Inflammatory macrophage treated with lipopolysaccharide for 4 hours (primary cell): ENCODE data around the gene LRP10.
A peak's percentile ranks its signal among the peaks of the same experiment; 100 is the strongest.

Experiments
- DNase-seq: peaks from one replicate; pipeline ENCODE4 v3.0.0-alpha.2; 2020

The LRP10 gene

GRCh38 chr14:22865424-22866405 lies 5.8 kb upstream of the LRP10 start:
- no peak for DNase-seq

GRCh38 chr14:22866874-22867273 lies 4.7 kb upstream of the LRP10 start:
- DNase-seq = no peak

GRCh38 chr14:22870811-22871223 lies 723 bp upstream of the LRP10 start:
- peak; percentile 50 for DNase-seq

GRCh38 chr14:22872033-22872832 lies 693 bp downstream of the LRP10 start:
- DNase-seq = peak; percentile 74

- DNase-seq = no peak
Measured at GRCh38 chr14:22872833-22873520, 1.4 kb downstream of the LRP10 start.

- DNase-seq = no peak
Measured at GRCh38 chr14:22875003-22875747, 3.6 kb downstream of the LRP10 start.

- no peak for DNase-seq
Measured at GRCh38 chr14:22875748-22876319, 4.3 kb downstream of the LRP10 start.

- no peak for DNase-seq
Measured at GRCh38 chr14:22877000-22877501, 5.5 kb downstream of the LRP10 start.

GRCh38 chr14:22878271-22879246 lies 7.0 kb downstream of the LRP10 start:
- DNase-seq = no peak

- DNase-seq = no peak
Measured at GRCh38 chr14:22882064-22882463, 10.5 kb downstream of the LRP10 start.

- peak; percentile 6 for DNase-seq
Measured at GRCh38 chr14:22882529-22883172, 11.1 kb downstream of the LRP10 start.

GRCh38 chr14:22883173-22883976 lies 11.8 kb downstream of the LRP10 start, which contains the start of gene REM2:
Gene REM2, plus strand, starts transcription at chr14:22883222. Its CDS starts 66 bp downstream, at chr14:22883288.
- no peak for DNase-seq

- peak; percentile 46 for DNase-seq
Measured at GRCh38 chr14:22884076-22884737, 12.7 kb downstream of the LRP10 start.

- no peak for DNase-seq
Measured at GRCh38 chr14:22884738-22885523, 13.4 kb downstream of the LRP10 start.

GRCh38 chr14:22885975-22886374 lies 14.4 kb downstream of the LRP10 start:
- DNase-seq = no peak

GRCh38 chr14:22886500-22887259 lies 15.1 kb downstream of the LRP10 start:
- peak; percentile 44 for DNase-seq
